CD4-positive, alpha-beta T cell treated with Interleukin-1 beta for 1 hour (primary cell): ENCODE results near the gene PI4KA.
"Not testable (repeated sequence)": the region's sequence is repeated elsewhere in the genome, so short reads cannot be mapped to it uniquely, and the experiment has no call there.

ENCODE experiments used
- DNase-seq, 2 donors: peaks; one replicate each; pipeline ENCODE4 v3.0.0-alpha.2; 2020 to 2022

Gene PI4KA

GRCh38 chr22:20773793-20774212 is 84.8 kb downstream of the PI4KA start, which contains the start of gene SERPIND1:
Gene SERPIND1, plus strand, starts transcription at chr22:20774113. Its CDS starts 5,200 bp downstream, at chr22:20779313.
- no peak for DNase-seq

- DNase-seq: no peak
These were observed 86.5 kb downstream of the PI4KA start for GRCh38 chr22:20771918-20772625.

- DNase-seq: not testable (repeated sequence)
These were observed 89.2 kb downstream of the PI4KA start for GRCh38 chr22:20769496-20769826.

DNA sequence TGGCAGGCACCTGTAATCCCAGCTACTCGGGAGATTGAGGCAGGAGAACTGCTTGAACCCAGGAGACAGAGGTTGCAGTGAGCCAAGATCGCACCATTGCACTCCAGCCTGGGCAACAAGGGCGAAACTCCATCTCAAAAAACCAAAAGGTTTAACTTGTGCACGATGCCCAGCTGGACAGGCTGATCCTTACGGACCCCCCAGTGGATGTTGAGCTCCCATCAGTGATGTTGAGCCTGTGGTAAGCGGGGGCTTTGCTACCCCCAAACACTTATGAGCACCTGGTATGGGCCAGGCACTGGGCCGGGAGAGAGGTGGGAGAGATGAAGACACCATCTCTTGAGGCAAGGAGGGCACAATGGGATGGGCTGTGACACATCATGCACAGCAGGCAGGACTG is 92.1 kb downstream of the PI4KA start:
- DNase-seq: no peak

- DNase-seq: no peak
These were observed 92.7 kb downstream of the PI4KA start for GRCh38 chr22:20765938-20766337.

GRCh38 chr22:20764729-20765128 is 93.9 kb downstream of the PI4KA start:
- DNase-seq: no peak

- no peak for DNase-seq
These were observed 94.2 kb downstream of the PI4KA start for GRCh38 chr22:20764471-20764720.

DNA sequence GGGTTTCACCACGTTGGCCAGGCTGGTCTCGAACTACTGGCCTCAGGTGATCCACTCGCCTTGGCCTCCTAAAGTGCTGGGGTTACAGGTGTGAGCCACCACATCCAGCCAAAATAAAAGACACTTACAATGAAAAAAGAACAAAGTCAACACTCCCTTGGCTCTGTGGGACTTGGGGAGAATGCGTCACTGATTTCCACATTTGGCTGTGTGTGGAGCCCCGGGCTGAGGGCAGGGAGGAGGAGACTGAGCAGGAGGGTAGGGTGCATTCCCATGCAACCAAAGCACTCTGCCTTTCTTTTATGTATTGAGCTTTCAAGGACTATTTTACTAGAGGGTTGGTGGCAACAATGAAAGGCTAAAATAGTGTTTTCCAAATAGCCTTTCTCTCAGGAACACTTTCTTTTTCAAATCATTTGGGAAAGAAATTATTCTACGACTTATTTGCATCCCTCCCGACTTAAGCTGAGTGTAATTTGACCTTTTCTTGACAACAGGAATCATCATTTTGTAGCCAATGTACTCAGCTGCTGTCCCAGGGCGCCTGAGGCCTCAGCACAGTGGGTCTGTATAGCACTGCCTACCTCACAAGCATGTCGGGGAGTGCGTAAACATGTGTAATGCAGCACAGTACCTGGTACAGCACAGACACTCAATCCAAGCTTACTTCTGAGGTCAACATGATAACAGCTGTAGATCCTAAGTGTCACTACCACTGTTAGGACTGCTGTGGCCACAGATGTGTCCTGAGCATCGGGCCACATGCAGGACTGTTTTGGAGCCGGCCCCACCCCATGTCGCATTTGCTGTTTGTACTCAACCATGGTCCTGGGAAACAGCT is 94.8 kb downstream of the PI4KA start:
- no peak for DNase-seq

GRCh38 chr22:20762233-20762796 is 96.3 kb downstream of the PI4KA start:
- no peak for DNase-seq

DNA sequence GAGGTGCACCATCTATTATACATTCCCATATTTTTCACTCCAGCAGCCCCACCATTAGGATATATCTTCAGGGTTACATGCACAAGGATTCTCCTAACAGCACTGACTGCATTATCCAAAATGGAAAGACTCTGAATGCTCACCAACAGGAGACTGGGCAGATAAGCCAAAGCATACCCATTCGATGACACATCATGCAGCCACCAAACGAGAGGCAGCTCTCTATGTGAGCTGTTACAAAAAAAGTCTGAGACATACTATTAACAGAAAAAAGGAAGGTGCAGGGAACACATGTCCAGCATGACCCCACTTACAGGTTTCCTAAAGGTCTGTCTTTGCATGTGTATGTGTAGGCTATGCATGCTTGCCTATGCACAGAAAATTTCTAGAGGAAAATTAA is 97.1 kb downstream of the PI4KA start:
- DNase-seq: no peak

DNA sequence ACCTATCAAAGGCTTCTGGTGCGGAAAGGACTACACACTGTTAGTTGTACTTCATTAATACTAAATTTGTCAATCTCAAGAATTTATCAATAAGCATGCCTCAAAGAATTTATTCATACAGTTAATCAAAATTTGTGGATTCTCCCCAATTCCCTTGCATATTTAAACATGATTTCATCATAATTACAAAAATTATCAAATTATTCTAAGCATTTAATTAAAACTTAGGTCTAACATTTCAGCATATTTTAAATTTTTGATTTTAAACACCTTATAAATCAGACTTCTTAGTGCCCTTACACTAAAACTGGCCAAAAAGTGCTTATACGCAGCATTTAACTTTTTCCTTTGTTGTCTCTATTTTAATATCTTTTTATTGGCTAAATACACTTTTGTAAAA is 98.5 kb downstream of the PI4KA start:
- DNase-seq: no peak

- no peak for DNase-seq
These were observed 99.9 kb downstream of the PI4KA start for GRCh38 chr22:20758688-20759087.

DNA sequence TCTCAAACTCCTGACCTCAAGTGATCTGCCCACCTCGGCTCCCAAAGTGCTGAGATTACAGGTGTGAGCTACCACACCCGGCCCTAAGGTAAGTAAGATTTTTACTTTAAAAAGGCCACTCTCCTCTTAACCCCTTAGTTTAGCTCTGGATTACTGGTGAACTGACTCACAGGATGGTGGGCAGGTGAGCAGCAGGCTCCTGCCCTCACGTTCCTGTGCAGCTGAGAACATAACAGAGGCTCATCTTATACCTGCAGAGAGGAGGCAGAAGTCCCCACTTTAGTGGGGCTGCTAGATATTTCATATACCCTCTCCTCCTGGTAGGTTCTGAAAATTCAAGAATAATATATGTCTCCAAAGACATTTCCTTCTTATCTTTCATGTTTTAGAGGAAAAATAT is 101.8 kb downstream of the PI4KA start:
- DNase-seq: no peak

- no peak for DNase-seq
These were observed 105.7 kb downstream of the PI4KA start for GRCh38 chr22:20752873-20753272.

DNA sequence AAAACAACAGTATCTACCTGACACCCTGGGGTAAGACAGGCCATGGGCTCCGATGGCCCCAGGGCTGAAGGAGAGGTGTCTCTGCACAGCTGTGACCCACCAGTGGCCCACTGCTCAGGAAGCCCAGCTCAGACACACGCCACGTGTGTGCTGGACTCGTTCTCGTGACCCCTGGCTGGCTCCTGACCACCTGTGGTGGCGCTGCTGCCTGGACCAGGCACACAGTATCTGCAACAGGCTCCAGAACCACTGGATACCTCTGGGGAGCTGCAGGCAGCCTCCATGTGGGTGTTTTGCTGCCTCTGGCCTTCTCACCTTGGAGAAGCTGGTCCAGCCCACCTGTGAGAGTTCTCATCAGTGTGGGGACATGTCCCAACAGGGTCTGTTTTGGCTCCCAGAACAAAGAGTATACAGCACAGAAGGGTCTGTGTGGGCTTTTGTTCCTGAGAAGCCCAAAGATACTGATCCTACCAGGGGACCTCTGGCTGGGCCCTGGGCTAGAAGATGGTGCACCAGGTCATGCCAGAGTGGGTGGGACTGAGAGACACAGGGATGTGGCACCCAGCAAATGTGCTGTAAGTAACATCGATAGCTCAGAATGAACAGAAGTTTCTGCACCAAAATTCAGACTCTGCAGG is 106.4 kb downstream of the PI4KA start:
- no peak for DNase-seq

GRCh38 chr22:20751185-20751851 is 107.3 kb downstream of the PI4KA start:
- no peak for DNase-seq

DNA sequence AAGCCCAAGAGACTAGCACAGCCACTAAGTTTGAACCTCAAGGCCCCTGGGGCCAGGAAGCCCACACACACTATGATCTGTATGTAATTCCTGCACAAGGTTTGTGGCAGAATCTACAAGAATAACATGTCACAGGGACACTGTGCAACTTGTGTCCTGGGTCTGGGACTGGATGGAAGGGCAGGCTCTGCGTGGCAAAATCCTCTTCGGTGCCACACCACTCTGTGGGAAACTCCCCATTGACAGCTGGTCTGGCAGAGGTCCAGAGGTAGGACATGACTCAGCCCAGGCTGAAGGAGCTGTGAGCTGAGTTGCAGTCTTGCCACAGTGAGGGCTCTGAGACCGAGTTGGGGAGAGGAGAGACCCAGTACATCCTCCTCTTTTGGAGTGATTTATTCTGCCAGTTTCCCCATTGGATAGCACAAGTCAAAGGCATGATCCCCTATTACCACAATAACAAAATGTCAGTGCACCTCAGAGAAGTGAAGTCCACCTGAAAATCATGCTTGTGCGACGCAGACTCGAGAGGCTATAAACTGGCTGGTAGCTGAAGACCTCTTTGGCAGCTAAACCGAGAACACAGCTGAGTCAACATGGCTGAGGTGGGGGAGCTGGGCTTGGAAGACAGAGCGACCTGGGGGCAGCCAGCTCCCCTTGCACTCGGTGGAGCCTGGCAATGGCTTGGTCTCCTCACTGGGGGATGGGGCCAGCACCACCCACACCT is 108.0 kb downstream of the PI4KA start:
- peak; percentile 1 to 44 for DNase-seq

- DNase-seq: no peak
These were observed 109.2 kb downstream of the PI4KA start for GRCh38 chr22:20749453-20749852.

- DNase-seq: no peak
These were observed 109.7 kb downstream of the PI4KA start for GRCh38 chr22:20748731-20749428.

DNA sequence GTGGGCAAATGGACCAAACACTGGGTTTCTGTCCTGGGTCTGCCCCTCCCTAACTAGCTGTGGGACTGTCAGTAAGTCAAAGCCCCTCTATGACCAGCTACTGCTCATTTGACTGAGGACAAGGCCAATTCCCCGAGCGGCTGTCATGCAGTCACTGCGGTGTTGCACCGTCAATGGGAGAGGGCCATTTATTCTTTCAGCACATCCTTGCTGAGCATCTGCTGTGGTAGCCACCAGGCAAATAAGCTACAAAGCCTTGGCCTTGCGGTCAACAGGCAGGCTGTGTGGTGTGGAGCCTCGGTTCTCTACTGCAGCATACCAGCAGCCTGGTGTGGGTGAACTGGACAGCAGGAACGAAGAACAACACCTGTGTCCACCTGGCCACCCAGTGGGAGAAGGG is 110.5 kb downstream of the PI4KA start:
- DNase-seq: no peak

DNA sequence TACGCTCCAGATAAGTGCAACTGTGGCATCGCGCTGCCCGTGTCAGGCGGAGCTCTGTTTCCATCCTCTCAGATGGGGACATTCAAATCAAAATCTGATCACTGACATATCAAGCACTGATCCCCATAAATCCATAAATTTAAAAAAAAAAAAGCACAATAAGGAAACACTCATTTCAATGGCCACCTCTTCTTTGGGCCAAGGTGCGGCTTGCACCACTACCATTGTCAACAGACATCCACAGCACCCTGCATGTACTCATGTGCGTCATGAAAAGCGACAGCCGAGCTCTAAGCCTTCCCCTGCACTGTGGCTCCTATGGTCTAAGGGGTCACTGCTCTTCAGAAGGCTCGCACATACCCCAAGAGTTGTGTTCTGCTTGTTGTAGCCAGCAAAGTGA is 111.4 kb downstream of the PI4KA start:
- no peak for DNase-seq
